Endodermal cell (in vitro differentiated cells): ENCODE measurements around the gene TRPV3. TPM values are rescaled to one million over a fixed set of nuclear protein-coding genes. Genes with fewer than 3 reads are reported as not detected.
A peak's percentile ranks its signal among the peaks of the same experiment; 100 is the strongest.
"Not testable (repeated sequence)": the region's sequence is repeated elsewhere in the genome, so short reads cannot be mapped to it uniquely, and the experiment has no call there.

ENCODE experiments used
- DNase-seq: peaks from one replicate; pipeline ENCODE4 v3.0.0-alpha.2; 2017
- H3K27ac ChIP-seq: 2 replicates; pipeline ENCODE4 v1.5.1; 2013; ENCODE audit warnings: mild to moderate bottlenecking, low read depth, low read length, moderate library complexity
- H3K27me3 ChIP-seq: 2 replicates; pipeline ENCODE4 v1.6.1; 2013; ENCODE audit warnings: mild to moderate bottlenecking, low read length, moderate library complexity; ENCODE audit not compliant: insufficient read depth, control insufficient read depth, poor library complexity, severe bottlenecking
- H3K36me3 ChIP-seq: 2 replicates; pipeline ENCODE4 v1.7.0; 2013; ENCODE audit warnings: mild to moderate bottlenecking, low read length, moderate library complexity; ENCODE audit not compliant: control insufficient read depth, insufficient read depth
- H3K4me1 ChIP-seq: one replicate; pipeline ENCODE4 v1.7.0; 2013; ENCODE audit warnings: low read length; ENCODE audit not compliant: control insufficient read depth, insufficient read depth
- H3K4me3 ChIP-seq: 2 replicates; pipeline ENCODE4 v1.5.1; 2013; ENCODE audit warnings: mild to moderate bottlenecking, low read length, moderate library complexity
- H3K9ac ChIP-seq: 2 replicates; pipeline ENCODE4 v1.6.1; 2013; ENCODE audit warnings: mild to moderate bottlenecking, low read length, moderate library complexity; ENCODE audit not compliant: poor library complexity, severe bottlenecking; ENCODE audit errors: extremely low read depth
- H3K9me3 ChIP-seq: 2 replicates; pipeline ENCODE4 v1.6.1; 2013; ENCODE audit warnings: mild to moderate bottlenecking, low read length, moderate library complexity; ENCODE audit not compliant: control insufficient read depth
- H3K27ac Mint-ChIP-seq: 2 replicates; pipeline ENCODE4 v1.8.0; 2020; ENCODE audit warnings: mixed read lengths
- H3K27me3 Mint-ChIP-seq: 2 replicates; pipeline ENCODE4 v1.8.0; 2021; ENCODE audit warnings: mild to moderate bottlenecking, mixed read lengths; ENCODE audit not compliant: insufficient read depth
- H3K36me3 Mint-ChIP-seq: 2 replicates; pipeline ENCODE4 v1.8.0; 2020; ENCODE audit warnings: low read depth, mixed read lengths
- H3K4me1 Mint-ChIP-seq: 2 replicates; pipeline ENCODE4 v1.8.0; 2020; ENCODE audit warnings: mixed read lengths
- H3K4me3 Mint-ChIP-seq: 2 replicates; pipeline ENCODE4 v1.8.0; 2020; ENCODE audit warnings: mild to moderate bottlenecking, moderate library complexity, mixed read lengths
- H3K9me3 Mint-ChIP-seq: 2 replicates; pipeline ENCODE4 v1.8.0; 2020; ENCODE audit warnings: mild to moderate bottlenecking, mixed read lengths
- WGBS, 2 experiments: methylation state at CpG; one replicate each; pipeline versions ENCODE4 v1.1.5 to v1.1.7; 2013; ENCODE audit warnings: missing lambda C conversion rate in 2 of 2, mixed read lengths in 1 of 2; ENCODE audit not compliant: insufficient coverage in 1 of 2, insufficient read length in 1 of 2; 5-methylcytosine and 5-hydroxymethylcytosine counted together
- total RNA-seq, 2 donors: library from RNA; stranded (reverse); fragmentation: NEBNext Ultra II Directional in 1 of 2; extraction: Animal tissue kit (Norgen Biotek cat#: 25700) in 1 of 2; gene quantifications; 2 replicates in 1 of 2; 3 replicates in 1 of 2; pipeline ENCODE4 v1.2.1, GENCODE V29; 2021
- TF ChIP-seq, protein P1 (sequence below): fragments of 200-600 bp; sonication (generic); conservative IDR thresholded peaks from 2 replicates; pipeline ENCODE4 v1.5.0; 2021; ENCODE audit warnings: antibody characterized with exemption, mild to moderate bottlenecking

Gene TRPV3
- total RNA-seq, 2 donors from 2014 or later, result 6.2 to 11.3 TPM

DNA sequence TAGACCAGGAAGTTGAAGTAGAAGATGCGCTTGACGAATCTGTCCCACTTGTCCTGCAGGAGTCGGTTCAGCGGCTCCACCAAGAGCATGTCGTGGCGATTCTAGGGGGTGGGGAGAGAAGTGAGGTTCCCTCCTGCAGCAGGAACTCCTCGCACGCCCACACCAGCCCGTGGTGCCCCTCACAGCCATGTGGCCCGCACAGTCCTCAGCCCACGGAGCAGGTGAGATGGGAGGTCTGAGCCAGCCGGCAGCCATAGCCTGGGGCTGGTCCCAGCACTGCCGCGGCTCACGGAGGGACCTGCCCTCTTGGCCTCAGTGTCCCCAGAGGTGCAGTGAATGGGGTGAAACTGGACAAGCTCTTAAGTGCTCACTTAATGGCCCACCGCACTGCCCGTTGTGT lies 28.2 kb upstream of the TRPV3 start:
- peak; percentile 43 for DNase-seq
- Mint-ChIP-seq H3K4me1 (no peaks in the 10 kb centered on the region), H3K4me3 (no peak overlapping the region), H3K9me3 (no peaks in the 10 kb centered on the region), H3K27me3 (no peaks in the 10 kb centered on the region), H3K27ac (no peak overlapping the region), H3K36me3 (peaks cover 37% of the 10 kb centered on the region)
- TF ChIP-seq, protein P1, sequence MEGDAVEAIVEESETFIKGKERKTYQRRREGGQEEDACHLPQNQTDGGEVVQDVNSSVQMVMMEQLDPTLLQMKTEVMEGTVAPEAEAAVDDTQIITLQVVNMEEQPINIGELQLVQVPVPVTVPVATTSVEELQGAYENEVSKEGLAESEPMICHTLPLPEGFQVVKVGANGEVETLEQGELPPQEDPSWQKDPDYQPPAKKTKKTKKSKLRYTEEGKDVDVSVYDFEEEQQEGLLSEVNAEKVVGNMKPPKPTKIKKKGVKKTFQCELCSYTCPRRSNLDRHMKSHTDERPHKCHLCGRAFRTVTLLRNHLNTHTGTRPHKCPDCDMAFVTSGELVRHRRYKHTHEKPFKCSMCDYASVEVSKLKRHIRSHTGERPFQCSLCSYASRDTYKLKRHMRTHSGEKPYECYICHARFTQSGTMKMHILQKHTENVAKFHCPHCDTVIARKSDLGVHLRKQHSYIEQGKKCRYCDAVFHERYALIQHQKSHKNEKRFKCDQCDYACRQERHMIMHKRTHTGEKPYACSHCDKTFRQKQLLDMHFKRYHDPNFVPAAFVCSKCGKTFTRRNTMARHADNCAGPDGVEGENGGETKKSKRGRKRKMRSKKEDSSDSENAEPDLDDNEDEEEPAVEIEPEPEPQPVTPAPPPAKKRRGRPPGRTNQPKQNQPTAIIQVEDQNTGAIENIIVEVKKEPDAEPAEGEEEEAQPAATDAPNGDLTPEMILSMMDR, result no peak
- no peak overlapping the region for H3K4me3 ChIP-seq
- H3K9ac ChIP-seq, result no peak overlapping the region
- H3K36me3 ChIP-seq, result peaks cover 12% of the 10 kb centered on the region
- no peaks in the 10 kb centered on the region for H3K9me3 ChIP-seq
- no peak overlapping the region for H3K27ac ChIP-seq
- H3K4me1 ChIP-seq, result no peaks in the 10 kb centered on the region
- 95 to 98% methylated on average over 8 to 17 of the region's 17 CpGs for WGBS, 2 experiments
- no peaks in the 10 kb centered on the region for H3K27me3 ChIP-seq

DNA sequence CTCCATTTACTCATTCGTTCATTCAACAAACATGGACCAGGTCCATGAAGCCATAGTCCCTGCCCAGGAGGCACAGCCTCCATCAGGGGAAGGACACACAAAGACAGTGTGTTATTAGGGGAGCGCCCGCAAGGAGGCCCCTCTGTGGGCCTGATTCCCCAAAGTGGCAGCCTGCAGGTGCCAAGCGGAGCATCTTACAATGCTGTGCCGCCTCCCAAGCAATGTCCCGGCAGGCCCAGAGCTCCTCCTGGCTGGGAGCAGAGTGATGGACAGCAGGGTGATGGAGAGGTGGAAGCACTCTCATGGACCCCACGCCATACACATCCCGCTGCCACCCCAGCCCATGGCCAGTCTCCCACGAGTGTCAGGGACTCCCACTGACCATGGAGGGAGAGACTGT lies 25.8 kb upstream of the TRPV3 start:
- Histone ChIP-seq H3K9me3 (no peaks in the 10 kb centered on the region), H3K9ac (no peak overlapping the region), H3K4me1 (no peaks in the 10 kb centered on the region), H3K27me3 (no peaks in the 10 kb centered on the region), H3K36me3 (peaks cover 20% of the 10 kb centered on the region), H3K4me3 (no peak overlapping the region), H3K27ac (no peak overlapping the region)
- TF ChIP-seq, protein P1, result peak; percentile 17
- no peak overlapping the region for H3K27ac Mint-ChIP-seq
- no peaks in the 10 kb centered on the region for H3K27me3 Mint-ChIP-seq
- no peak overlapping the region for H3K4me3 Mint-ChIP-seq
- H3K36me3 Mint-ChIP-seq, result peaks cover 41% of the 10 kb centered on the region
- peak; percentile 50 for DNase-seq
- no peaks in the 10 kb centered on the region for H3K4me1 Mint-ChIP-seq
- no peaks in the 10 kb centered on the region for H3K9me3 Mint-ChIP-seq
- 93 to 96% methylated on average over 6 to 9 of the region's 9 CpGs for WGBS, 2 experiments

DNA sequence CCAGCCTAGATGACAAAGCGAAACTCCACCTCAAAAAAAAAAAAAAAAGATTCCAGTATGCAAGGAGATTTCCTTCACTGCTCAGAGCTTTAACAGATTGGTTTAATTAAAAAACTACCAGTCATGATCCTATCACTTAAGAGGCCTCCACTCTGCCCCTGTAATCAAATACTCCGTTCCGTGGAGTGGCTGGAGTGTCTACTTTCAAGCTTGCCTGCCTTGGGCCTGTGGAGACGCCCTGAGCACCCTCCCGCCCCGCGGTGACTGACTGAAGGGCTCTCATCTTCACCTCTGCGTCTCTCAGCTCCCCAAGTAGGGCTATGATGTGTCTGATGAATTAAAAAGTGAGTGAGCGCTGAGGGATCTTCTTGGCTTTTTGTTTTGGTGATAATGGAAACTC lies 25.3 kb upstream of the TRPV3 start:
- TF ChIP-seq, protein P1, result no peak
- H3K36me3 ChIP-seq, result peaks cover 21% of the 10 kb centered on the region
- no peaks in the 10 kb centered on the region for H3K9me3 Mint-ChIP-seq
- no peak for DNase-seq
- no peak overlapping the region for H3K27ac Mint-ChIP-seq
- no peak overlapping the region for H3K27ac ChIP-seq
- no peaks in the 10 kb centered on the region for H3K9me3 ChIP-seq
- H3K4me3 Mint-ChIP-seq, result no peak overlapping the region
- H3K4me1 ChIP-seq, result no peaks in the 10 kb centered on the region
- H3K27me3 ChIP-seq, result no peaks in the 10 kb centered on the region
- no peak overlapping the region for H3K9ac ChIP-seq
- no peaks in the 10 kb centered on the region for H3K27me3 Mint-ChIP-seq
- 94 to 97% methylated on average over 6 to 9 of the region's 9 CpGs for WGBS, 2 experiments
- H3K36me3 Mint-ChIP-seq, result peaks cover 41% of the 10 kb centered on the region
- H3K4me1 Mint-ChIP-seq, result no peaks in the 10 kb centered on the region
- H3K4me3 ChIP-seq, result no peak overlapping the region

DNA sequence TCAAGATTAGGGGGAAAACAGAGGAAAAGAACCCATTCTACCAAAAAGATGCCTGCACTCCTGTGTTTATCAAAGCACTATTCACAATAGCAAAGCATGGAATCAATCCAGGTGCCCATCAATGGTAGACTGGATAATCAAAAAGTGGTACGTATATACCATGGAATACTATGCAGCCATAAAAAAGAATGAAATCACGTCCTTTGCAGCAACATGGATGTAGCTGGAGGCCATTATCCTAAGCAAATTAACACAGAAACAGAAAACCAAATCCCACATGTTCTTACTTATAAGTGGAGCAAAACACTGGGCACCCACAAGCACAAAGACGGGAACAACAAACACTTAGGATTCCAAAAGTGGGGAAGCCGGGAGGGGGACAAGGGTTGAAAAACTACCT lies 21.1 kb upstream of the TRPV3 start:
- H3K4me3 ChIP-seq, H3K4me1 ChIP-seq, H3K4me3 Mint-ChIP-seq, H3K9me3 Mint-ChIP-seq, H3K9ac ChIP-seq, H3K27me3 Mint-ChIP-seq, H3K27ac ChIP-seq, DNase-seq, H3K27ac Mint-ChIP-seq, H3K27me3 ChIP-seq, H3K4me1 Mint-ChIP-seq, H3K9me3 ChIP-seq: not testable (repeated sequence)
- WGBS, 2 experiments, result 94 to 99% methylated on average over 3 to 4 of the region's 4 CpGs
- peaks cover 18% of the 10 kb centered on the region for H3K36me3 ChIP-seq
- H3K36me3 Mint-ChIP-seq, result peaks cover 51% of the 10 kb centered on the region
